Stomach (tissue), 9 donors: ENCODE measurements around the gene CPED1. TPM values are rescaled to one million over a fixed set of nuclear protein-coding genes. Genes with fewer than 3 reads are reported as not detected.
"Not testable (repeated sequence)": the region's sequence is repeated elsewhere in the genome, so short reads cannot be mapped to it uniquely, and the experiment has no call there.

Experiments used
- DNase-seq, 2 donors: peaks; one replicate each; pipeline versions ENCODE4 v3.0.0 to v3.0.0-alpha.2; 2013 to 2019
- H3K27ac ChIP-seq, 5 donors: fragments of 200-600 bp in 4 of 5; sonication (generic) in 4 of 5; one replicate each; pipeline ENCODE4 v1.5.1; 2013 to 2019; ENCODE audit warnings: mild to moderate bottlenecking in 1 of 5, moderate library complexity in 1 of 5
- H3K27me3 ChIP-seq, 3 donors: fragments of 200-600 bp; sonication (generic); one replicate each; pipeline ENCODE4 v1.5.1; 2017 to 2019; ENCODE audit warnings: mixed run types in 1 of 3
- H3K36me3 ChIP-seq, 4 donors: fragments of 200-600 bp; sonication (generic); 1 replicate in 3 of 4; 2 replicates in 1 of 4; pipeline ENCODE4 v1.5.1; 2016 to 2019
- H3K4me1 ChIP-seq, 4 donors: fragments of 200-600 bp; sonication (generic); one replicate each; pipeline ENCODE4 v1.5.1; 2016 to 2019
- H3K4me3 ChIP-seq, 4 donors: fragments of 200-600 bp; sonication (generic) in 3 of 4; one replicate each; pipeline ENCODE4 v1.5.1; 2016 to 2019; ENCODE audit warnings: mild to moderate bottlenecking in 1 of 4
- H3K9me3 ChIP-seq, 4 donors: fragments of 200-600 bp; sonication (generic); one replicate each; pipeline ENCODE4 v1.5.1; 2016 to 2019
- EP300 ChIP-seq: sonication (generic); formaldehyde crosslinking; IDR thresholded peaks from one replicate; pipeline ENCODE4 v1.6.1; 2017; ENCODE audit warnings: antibody characterized with exemption
- POLR2A ChIP-seq, 4 donors: fragments of 450-650 bp; IDR thresholded peaks; one replicate each; pipeline ENCODE4 v1.6.1; 2016; ENCODE audit warnings: antibody characterized with exemption in 4 of 4, control low read depth in 2 of 4, mild to moderate bottlenecking in 1 of 4, moderate library complexity in 1 of 4
- POLR2AphosphoS5 ChIP-seq, 3 donors: sonication (generic); formaldehyde crosslinking; IDR thresholded peaks; one replicate each; pipeline ENCODE4 v1.6.1; 2016; ENCODE audit warnings: antibody characterized with exemption in 3 of 3
- WGBS, 5 donors: extraction: QIAGEN DNeasy Blood & Tissue Kit in 3 of 5; methylation state at CpG; one replicate each; pipeline versions ENCODE4 v1.1.5 to v1.1.7; 2013 to 2018; 5-methylcytosine and 5-hydroxymethylcytosine counted together
- intact Hi-C: fragments of 100-400 bp; cut with DNase I; formaldehyde crosslinking; loops from one replicate; pipeline ENCODE4 v1.15.1; 2023; ENCODE audit warnings: low total_unique reads
- polyA plus RNA-seq, 3 donors: library from polyadenylated mRNA; stranded (reverse); fragments of 200-250 nt; gene quantifications; one replicate each; pipeline ENCODE4 v1.2.3, GENCODE V29; 2013
- total RNA-seq, 5 donors: library from RNA; depleted of rRNA; stranded (reverse); fragments of >200 nt; gene quantifications; one replicate each; pipeline versions ENCODE4 v1.1.0 to v1.2.3, GENCODE V29; 2014 to 2016
- TF ChIP-seq, protein P1 (sequence below), 7 experiments: fragments of 450-650 bp in 4 of 7; fragments of 200-600 bp in 3 of 7; sonication (generic) in 3 of 7; IDR thresholded peaks; one replicate each; pipeline ENCODE4 v1.5.1; 2016 to 2019; ENCODE audit warnings: antibody characterized with exemption in 7 of 7, control low read depth in 2 of 7, mild to moderate bottlenecking in 1 of 7
- donor health status: healthy with polysubstance abuse.
- donor health status: Bipolar disorder and iron deficiency.
- donor health status: healthy.

CPED1 gene
- total and polyA plus RNA-seq, 8 donors, result 3.0 to 58.7 (median 15.9) TPM

DNA sequence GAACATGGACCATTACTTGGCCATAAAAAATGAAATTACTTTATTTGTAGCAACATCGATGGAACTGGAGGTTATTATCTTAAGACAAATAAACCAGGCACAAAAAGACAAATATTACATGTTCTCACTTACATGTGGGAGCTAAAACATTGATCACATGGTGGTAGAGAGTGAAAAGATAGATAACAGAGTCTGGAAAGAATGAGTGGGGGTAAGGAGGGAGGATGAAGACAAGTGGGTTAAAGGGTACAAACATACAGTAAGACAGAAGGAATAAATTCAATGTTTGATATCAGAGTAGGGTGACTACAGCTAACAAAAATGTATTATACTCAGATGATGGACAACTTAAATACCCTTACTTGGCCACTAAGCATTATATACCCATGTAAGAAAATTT is 240.3 kb downstream of the CPED1 start:
- TF ChIP-seq, protein P1, sequence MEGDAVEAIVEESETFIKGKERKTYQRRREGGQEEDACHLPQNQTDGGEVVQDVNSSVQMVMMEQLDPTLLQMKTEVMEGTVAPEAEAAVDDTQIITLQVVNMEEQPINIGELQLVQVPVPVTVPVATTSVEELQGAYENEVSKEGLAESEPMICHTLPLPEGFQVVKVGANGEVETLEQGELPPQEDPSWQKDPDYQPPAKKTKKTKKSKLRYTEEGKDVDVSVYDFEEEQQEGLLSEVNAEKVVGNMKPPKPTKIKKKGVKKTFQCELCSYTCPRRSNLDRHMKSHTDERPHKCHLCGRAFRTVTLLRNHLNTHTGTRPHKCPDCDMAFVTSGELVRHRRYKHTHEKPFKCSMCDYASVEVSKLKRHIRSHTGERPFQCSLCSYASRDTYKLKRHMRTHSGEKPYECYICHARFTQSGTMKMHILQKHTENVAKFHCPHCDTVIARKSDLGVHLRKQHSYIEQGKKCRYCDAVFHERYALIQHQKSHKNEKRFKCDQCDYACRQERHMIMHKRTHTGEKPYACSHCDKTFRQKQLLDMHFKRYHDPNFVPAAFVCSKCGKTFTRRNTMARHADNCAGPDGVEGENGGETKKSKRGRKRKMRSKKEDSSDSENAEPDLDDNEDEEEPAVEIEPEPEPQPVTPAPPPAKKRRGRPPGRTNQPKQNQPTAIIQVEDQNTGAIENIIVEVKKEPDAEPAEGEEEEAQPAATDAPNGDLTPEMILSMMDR (IDR thresholded peaks at IDR 0.05), result no peak
- TF ChIP-seq POLR2AphosphoS5 (IDR thresholded peaks at IDR 0.05), result no peak
- TF ChIP-seq POLR2A (IDR thresholded peaks at IDR 0.05), result no peak
- no peak for TF ChIP-seq EP300
- Histone ChIP-seq H3K27me3 (no peaks in the 10 kb centered on the region), H3K27ac (no peak overlapping the region), H3K4me1 (no peaks in the 10 kb centered on the region), H3K9me3 (no peaks in the 10 kb centered on the region), H3K36me3 (no peaks in the 10 kb centered on the region), H3K4me3 (no peak overlapping the region)
- WGBS, 5 donors, result 24 to 61% (median 35%) methylated on average over 1 of the region's 1 CpG
- no peak for DNase-seq
- intact Hi-C loops, result no loop called here

DNA sequence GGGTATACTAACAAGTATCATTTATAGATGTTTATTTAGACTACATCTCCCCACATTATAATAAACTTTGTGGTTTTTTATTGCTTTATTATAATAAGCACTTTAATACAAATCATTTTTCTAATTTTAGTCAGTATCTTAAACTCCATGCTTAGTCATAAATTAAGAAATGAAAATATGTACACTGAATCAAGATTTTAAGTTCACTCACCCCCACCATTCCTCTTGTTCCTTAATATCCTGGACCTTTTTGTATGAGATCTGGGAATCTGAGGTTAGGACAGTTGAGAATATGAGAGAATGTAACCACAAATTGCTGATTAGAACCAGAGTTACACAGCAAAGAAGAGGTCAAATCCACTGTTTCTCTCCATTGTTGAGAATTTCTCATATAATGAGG is 246.7 kb downstream of the CPED1 start:
- intact Hi-C loops, result no loop called here
- no peaks in the 10 kb centered on the region for H3K27me3 ChIP-seq
- H3K36me3 ChIP-seq, result peaks cover 0 to 18% (median 2%) of the 10 kb centered on the region in 4 donors
- H3K4me3 ChIP-seq, result no peak overlapping the region
- TF ChIP-seq POLR2A (IDR thresholded peaks at IDR 0.05), result no peak
- TF ChIP-seq, protein P1 (IDR thresholded peaks at IDR 0.05), result no peak
- no peak for TF ChIP-seq POLR2AphosphoS5 (IDR thresholded peaks at IDR 0.05)
- TF ChIP-seq EP300, result no peak
- no peak overlapping the region for H3K27ac ChIP-seq
- no peak for DNase-seq
- H3K9me3 ChIP-seq, result no peaks in the 10 kb centered on the region
- no peaks in the 10 kb centered on the region for H3K4me1 ChIP-seq

DNA sequence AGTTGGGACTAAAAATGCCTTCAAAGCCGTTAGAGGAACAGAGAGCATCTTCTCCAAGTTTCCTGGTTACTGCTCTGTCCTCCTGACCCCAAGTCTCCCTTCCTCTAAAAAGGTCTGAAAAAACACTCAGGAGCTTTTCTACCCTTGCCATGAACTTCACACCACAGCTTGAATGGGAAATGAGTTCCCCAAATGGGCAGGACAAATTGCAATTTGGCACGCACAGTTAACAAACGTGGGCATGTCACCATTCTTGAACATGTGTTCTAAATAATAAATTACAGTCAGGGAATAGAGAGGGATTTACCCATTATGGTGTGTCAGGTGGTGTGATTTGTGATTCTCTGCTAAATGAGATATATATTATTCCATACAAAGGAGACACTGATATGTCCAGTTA is 249.1 kb downstream of the CPED1 start:
- TF ChIP-seq EP300, result no peak
- TF ChIP-seq, protein P1 (IDR thresholded peaks at IDR 0.05), result no peak
- no peak for DNase-seq
- Histone ChIP-seq H3K4me1 (no peaks in the 10 kb centered on the region), H3K27me3 (no peaks in the 10 kb centered on the region), H3K4me3 (no peak overlapping the region), H3K27ac (no peak overlapping the region), H3K9me3 (no peaks in the 10 kb centered on the region), H3K36me3 (peaks cover 0 to 18% (median 2%) of the 10 kb centered on the region in 4 donors)
- 82 to 87% (median 85%) methylated on average over 3 of the region's 3 CpGs for WGBS, 5 donors
- intact Hi-C loops, result no loop called here

DNA sequence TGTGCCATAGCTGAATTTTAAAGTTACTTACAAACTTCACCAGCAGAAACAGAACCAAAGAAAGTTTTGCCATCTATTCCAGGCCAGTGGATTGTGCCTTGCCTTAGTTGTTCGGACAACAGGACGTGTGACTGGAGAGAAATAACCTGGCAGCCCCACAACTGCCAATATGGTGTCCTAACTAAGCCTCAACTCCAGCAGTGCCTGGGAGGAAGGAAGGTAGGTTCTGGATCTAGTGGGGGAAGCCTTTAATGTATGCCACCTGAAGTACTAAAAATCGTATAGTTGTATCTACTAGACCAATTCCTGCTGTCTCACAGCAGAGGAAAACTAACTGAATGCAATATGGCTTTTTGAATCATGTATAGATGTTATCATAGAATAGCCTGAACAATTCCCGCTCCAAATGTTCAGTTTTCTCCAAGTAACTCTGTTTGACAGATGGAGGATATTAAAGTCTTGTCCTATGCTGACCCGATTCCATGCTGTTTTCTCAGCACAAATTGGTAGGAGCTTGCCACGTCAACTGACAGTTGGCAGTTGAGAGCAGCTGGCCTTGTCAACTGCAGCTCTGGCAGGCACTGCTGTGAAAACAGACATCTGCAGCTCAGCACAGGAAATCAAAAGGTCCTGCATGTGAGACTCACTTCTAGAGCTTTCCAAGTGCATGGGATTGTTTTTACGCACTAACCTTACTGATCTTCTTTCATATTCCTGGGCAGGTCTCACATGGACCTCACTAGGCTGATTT is 255.8 kb downstream of the CPED1 start:
- H3K4me1 ChIP-seq, result no peaks in the 10 kb centered on the region
- no peak overlapping the region for H3K4me3 ChIP-seq
- no peaks in the 10 kb centered on the region for H3K27me3 ChIP-seq
- TF ChIP-seq, protein P1 (IDR thresholded peaks at IDR 0.05), result no peak
- no peak for TF ChIP-seq POLR2A (IDR thresholded peaks at IDR 0.05)
- TF ChIP-seq EP300, result no peak
- no peak for TF ChIP-seq POLR2AphosphoS5 (IDR thresholded peaks at IDR 0.05)
- intact Hi-C loops, result no loop called here
- DNase-seq, result peak in 1 of 2 donors; percentile 27
- peaks cover 0 to 40% (median 12%) of the 10 kb centered on the region in 4 donors for H3K36me3 ChIP-seq
- no peak overlapping the region for H3K27ac ChIP-seq
- WGBS, 5 donors, result 70 to 79% (median 75%) methylated on average over 7 of the region's 7 CpGs
- peaks cover 0 to 9% (median 0%) of the 10 kb centered on the region in 4 donors for H3K9me3 ChIP-seq

DNA sequence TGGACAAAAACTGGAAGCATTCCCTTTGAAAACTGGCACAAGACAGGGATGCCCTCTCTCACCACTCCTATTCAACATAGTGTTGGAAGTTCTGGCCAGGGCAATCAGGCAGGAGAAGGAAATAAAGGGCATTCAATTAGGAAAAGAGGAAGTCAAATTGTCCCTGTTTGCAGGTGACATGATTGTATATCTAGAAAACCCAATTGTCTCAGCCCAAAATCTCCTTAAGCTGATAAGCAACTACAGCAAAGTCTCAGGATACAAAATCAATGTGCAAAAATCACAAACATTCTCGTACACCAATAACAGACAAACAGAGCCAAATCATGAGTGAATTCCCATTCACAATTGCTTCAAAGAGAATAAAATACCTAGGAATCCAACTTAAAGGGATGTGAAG is 262.9 kb downstream of the CPED1 start:
- peaks cover 0 to 18% (median 4%) of the 10 kb centered on the region in 4 donors for H3K36me3 ChIP-seq
- intact Hi-C loops, H3K27me3 ChIP-seq, H3K4me3 ChIP-seq, H3K4me1 ChIP-seq, DNase-seq, H3K27ac ChIP-seq: not testable (repeated sequence)
- 67 to 94% (median 86%) methylated on average over 1 of the region's 1 CpG for WGBS, 5 donors
- peaks cover 0 to 12% (median 0%) of the 10 kb centered on the region in 4 donors for H3K9me3 ChIP-seq

DNA sequence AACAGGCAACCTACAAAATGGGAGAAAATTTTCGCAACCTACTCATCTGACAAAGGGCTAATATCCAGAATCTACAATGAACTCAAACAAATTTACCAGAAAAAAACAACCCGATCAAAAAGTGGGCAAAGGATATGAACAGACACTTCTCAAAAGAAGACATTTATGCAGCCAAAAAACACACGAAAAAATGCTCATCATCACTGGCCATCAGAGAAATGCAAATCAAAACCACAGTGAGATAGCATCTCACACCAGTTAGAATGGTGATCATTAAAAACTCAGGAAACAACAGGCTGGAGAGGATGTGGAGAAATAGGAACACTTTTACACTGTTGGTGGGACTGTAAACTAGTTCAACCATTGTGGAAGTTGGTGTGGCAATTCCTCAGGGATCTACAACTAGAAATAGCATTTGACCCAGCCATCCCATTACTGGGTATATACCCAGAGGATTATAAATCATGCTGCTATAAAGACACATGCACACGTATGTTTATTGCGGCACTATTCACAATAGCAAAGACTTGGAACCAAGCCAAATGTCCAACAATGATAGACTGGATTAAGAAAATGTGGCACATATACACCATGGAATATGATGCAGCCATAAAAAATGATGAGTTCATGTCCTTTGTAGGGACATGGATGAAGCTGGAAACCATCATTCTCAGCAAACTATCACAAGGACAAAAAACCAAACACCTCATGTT is 264.2 kb downstream of the CPED1 start:
- H3K27me3 ChIP-seq, H3K4me1 ChIP-seq, H3K4me3 ChIP-seq, H3K27ac ChIP-seq, H3K36me3 ChIP-seq, intact Hi-C loops, DNase-seq: not testable (repeated sequence)
- 82 to 90% (median 89%) methylated on average over 2 to 5 of the region's 5 CpGs for WGBS, 5 donors
- H3K9me3 ChIP-seq, result peaks cover 0 to 11% (median 0%) of the 10 kb centered on the region in 4 donors
